D721Med (cell line): ENCODE measurements around the gene EIF5.

Experiments
- DNase-seq: peaks from one replicate; pipeline ENCODE4 v3.0.0; 2011; ENCODE audit warnings: low spot score; ENCODE audit not compliant: insufficient read length
- FAIRE-seq: peaks from 2 replicates; lab custom pipeline; 2011; peaks lifted over from hg19 to GRCh38; lab: Jason Lieb, UNC
- TF ChIP-seq, protein P1 (sequence below): IDR thresholded peaks from 2 replicates; pipeline ENCODE4 v1.5.1; 2012; ENCODE audit warnings: mild to moderate bottlenecking, control low read depth; ENCODE audit not compliant: insufficient read depth; ENCODE audit errors: missing control alignments

Gene EIF5

DNA sequence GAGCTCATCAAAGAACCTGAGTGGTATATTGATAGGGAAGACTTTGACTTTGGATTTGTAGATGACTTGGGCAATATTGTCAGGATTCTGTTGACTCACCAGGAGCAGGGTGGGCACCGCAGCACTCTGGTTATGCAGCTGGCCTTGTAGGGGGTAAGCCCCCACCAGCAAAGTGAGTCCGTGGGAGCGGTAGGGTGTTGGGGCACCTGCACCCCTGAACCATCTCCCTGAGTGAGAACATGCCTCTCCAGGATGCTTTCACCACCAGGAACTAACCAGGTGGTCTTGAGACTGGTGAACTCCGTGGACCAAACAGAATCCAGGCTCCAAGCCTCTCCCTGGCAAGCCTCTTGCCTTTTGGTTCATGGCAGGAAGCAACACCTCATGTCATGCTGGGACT lies 44.0 kb upstream of the EIF5 start:
- FAIRE-seq = no peak

DNA sequence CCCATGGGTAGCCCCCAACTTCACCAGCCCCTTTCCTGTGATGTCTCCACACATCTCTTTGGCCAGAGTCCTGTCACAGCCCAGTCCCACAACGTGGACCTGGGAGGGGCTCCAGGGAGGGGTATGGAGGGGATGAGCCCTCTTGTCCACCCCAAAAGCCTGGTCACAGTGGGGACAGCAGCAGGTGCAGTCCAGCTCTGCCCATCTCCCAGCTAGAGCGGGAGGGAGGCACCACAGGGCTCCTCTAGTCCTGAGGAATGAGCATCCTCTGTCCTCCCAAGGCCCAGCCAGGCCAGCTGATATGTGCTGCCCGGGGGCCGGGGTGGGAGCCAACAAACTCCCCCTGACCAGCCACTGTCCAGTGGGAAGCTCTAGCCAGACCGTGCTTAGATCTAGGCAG lies 43.5 kb upstream of the EIF5 start:
- FAIRE-seq (no peak), DNase-seq (no peak)
- TF ChIP-seq, protein P1, sequence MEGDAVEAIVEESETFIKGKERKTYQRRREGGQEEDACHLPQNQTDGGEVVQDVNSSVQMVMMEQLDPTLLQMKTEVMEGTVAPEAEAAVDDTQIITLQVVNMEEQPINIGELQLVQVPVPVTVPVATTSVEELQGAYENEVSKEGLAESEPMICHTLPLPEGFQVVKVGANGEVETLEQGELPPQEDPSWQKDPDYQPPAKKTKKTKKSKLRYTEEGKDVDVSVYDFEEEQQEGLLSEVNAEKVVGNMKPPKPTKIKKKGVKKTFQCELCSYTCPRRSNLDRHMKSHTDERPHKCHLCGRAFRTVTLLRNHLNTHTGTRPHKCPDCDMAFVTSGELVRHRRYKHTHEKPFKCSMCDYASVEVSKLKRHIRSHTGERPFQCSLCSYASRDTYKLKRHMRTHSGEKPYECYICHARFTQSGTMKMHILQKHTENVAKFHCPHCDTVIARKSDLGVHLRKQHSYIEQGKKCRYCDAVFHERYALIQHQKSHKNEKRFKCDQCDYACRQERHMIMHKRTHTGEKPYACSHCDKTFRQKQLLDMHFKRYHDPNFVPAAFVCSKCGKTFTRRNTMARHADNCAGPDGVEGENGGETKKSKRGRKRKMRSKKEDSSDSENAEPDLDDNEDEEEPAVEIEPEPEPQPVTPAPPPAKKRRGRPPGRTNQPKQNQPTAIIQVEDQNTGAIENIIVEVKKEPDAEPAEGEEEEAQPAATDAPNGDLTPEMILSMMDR = no peak

More for the DNA sequence above, 44.0 kb upstream of the EIF5 start:
- TF ChIP-seq, protein P1 = no peak
- no peak for DNase-seq

DNA sequence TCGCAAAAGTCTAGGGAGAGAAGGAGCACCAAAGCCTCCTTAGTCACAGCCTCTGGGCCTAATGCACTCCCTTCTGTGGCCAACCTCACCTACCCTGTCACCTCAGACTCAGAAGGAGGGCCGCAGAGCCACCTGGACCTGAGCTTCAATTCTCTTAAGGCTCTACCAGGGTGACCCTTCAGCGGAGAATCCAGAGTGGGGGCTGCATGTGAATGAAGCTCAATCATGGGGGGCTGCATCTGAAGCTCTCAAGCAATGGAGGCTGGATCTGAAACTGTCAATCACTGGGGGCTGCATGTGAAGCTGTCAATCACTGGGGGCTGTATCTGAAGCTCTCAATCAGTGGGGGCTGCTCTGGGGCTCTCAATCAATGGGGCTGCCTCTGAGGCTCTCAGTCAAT lies 43.1 kb upstream of the EIF5 start:
- TF ChIP-seq, protein P1 = no peak
- no peak for DNase-seq
- FAIRE-seq = no peak

DNA sequence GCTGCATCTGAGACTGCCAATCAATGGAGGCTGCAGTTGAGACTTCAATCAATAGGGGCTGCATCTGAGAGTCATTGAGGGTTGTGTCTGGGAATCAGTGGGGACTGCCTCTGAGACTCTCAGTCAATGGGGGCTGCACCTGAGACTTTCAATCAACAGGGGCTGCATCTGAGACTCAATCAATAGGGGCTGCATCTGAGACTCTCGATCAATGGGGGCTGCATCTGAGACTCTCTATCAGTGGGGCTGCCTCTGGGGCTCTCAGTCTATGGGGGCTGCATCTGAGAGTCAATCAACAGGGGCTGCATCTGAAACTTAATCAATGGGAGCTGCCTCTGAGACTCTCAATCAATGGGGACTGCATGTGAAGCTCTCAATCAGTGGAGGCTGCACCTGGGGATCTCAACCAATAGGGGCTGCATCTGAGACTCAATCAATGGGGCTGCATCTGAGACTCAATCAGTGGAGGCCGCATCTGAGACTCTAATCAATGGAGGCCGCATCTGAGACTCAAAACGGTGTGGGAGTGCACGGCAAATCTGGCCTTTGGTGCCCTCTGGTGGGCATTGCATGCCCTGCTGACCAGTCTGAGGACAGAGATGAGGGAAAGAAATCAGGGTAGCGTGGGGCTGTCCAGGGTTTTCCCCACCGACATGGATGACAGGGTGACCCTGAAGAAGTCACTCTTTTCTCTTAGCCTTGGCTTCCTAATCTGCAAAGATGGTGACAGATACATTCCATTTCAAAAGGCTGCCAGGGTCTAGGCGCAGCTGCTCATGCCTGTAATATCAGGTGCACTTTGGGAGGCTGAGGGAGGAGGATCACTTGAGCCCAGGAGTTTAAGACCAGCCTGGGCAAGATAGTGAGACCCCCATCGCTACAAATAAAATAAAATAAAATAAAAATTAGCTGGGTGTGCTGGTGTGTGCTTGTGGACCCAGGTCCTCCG lies 41.3 kb upstream of the EIF5 start:
- TF ChIP-seq, protein P1 = peak; percentile 91
- FAIRE-seq (no peak), DNase-seq (peak; percentile 82)

DNA sequence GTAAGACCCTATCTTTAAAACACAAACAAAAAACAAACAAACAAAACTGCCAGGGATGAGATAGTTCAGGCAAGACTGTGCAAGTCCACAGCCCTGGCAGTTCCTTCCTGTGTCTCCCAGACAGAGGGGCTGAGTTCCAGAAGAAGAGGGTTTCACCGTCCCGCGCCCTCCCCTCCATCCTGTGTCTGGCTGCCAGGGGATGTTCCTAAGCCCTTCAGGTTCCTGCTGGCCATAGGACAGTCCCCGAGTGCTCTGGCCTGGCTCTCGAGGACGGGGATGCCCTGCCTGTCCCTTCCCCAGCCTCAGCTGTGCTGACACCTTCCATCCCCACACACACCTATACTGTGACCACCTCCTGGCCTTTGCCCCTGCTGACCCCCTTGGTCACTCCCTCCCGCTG lies 40.6 kb upstream of the EIF5 start:
- FAIRE-seq (no peak), DNase-seq (no peak)
- TF ChIP-seq, protein P1 = no peak

DNA sequence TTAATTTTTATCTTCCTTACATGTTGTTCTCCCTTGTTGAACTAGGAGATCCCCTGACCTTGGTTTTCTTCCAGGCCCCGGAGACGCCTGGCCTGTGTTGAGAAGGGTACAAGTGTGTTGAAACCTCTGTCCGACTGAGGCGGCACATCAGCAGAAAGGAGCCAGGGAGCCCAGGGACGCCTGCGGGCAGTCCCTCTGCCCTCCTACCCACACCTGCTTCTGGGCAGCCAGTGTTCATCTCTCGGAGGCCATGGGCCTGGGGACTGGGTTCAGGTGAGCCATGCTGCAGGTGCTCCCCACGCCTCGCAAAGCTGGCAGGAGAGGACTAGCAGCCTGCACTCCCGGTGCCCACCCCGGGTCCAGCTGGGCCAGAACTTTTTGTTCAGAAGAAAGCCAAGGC lies 39.9 kb upstream of the EIF5 start:
- TF ChIP-seq, protein P1 = no peak
- DNase-seq (no peak), FAIRE-seq (no peak)

DNA sequence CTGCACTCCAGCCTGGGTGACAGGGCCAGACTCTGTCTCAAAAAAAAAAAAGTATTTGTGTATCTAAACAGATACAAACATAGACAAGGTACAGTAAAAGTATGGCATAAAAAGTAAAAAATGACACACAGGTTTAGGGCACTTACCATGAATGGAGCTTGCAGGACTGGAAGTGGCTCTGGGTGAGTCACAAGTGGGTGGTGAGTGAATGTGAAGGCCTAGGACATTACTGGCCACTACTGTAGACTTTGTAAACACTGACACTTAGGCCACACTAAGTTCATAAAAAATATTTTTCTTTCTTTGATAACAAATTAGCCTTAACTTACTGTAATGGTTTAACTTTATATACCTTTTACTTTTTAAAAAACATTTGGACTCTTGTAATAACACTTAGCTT lies 38.0 kb upstream of the EIF5 start:
- TF ChIP-seq, protein P1 = no peak
- DNase-seq (no peak), FAIRE-seq (no peak)
